HepG2 (cell line): Measurements from ENCODE around the gene LMAN2L. TPM values are rescaled to one million over a fixed set of nuclear protein-coding genes. Genes with fewer than 3 reads are reported as not detected.

Experiments used
- FOXA1 ChIP-seq, 2 experiments: fragments of 450-650 bp in 1 of 2; sonication (generic) in 1 of 2; formaldehyde crosslinking in 1 of 2; IDR thresholded peaks; 2 replicates each; pipeline versions ENCODE4 v1.4.0 to v1.6.1; 2016 to 2020; ENCODE audit warnings: missing genetic modification reagents in 1 of 2
- IRF2 ChIP-seq: IDR thresholded peaks from 2 replicates; pipeline ENCODE4 v1.6.1; 2018; ENCODE audit warnings: missing genetic modification reagents, missing compliant biosample characterization
- KDM1A ChIP-seq: IDR thresholded peaks from 2 replicates; pipeline ENCODE4 v1.6.1; 2016; ENCODE audit warnings: missing compliant biosample characterization
- MBD4 ChIP-seq: IDR thresholded peaks from 2 replicates; pipeline ENCODE4 v1.6.1; 2012; ENCODE audit warnings: low read length, inconsistent platforms, borderline replicate concordance
- MYPOP ChIP-seq: sonication (generic); formaldehyde crosslinking; IDR thresholded peaks from 2 replicates; pipeline ENCODE4 v1.8.1; 2023; ENCODE audit warnings: mild to moderate bottlenecking, moderate library complexity, missing genetic modification reagents
- PAX8 ChIP-seq: sonication (generic); formaldehyde crosslinking; IDR thresholded peaks from 2 replicates; pipeline ENCODE4 v1.8.0; 2022; ENCODE audit warnings: mild to moderate bottlenecking, missing genetic modification reagents, borderline replicate concordance
- PITX1 ChIP-seq: sonication (generic); formaldehyde crosslinking; IDR thresholded peaks from 2 replicates; pipeline ENCODE4 v1.5.1; 2020; ENCODE audit warnings: mild to moderate bottlenecking, missing genetic modification reagents
- RBAK ChIP-seq: sonication (generic); formaldehyde crosslinking; IDR thresholded peaks from 2 replicates; pipeline ENCODE4 v1.5.1; 2020; ENCODE audit warnings: mild to moderate bottlenecking, missing genetic modification reagents
- STAG1 ChIP-seq: sonication (generic); formaldehyde crosslinking; IDR thresholded peaks from 2 replicates; pipeline ENCODE4 v1.4.0; 2020; ENCODE audit warnings: missing genetic modification reagents
- SUZ12 ChIP-seq: fragments of 150-350 bp; IDR thresholded peaks from 2 replicates; pipeline ENCODE4 v1.6.1; 2014; ENCODE audit warnings: low read depth, low read length
- THAP11 ChIP-seq: IDR thresholded peaks from 2 replicates; pipeline ENCODE4 v1.6.1; 2016; ENCODE audit warnings: missing biosample characterization, missing genetic modification reagents
- TOPORS ChIP-seq: sonication (generic); formaldehyde crosslinking; IDR thresholded peaks from 2 replicates; pipeline ENCODE4 v1.8.0; 2023; ENCODE audit warnings: mild to moderate bottlenecking, missing genetic modification reagents
- ZBTB10 ChIP-seq: sonication (generic); formaldehyde crosslinking; IDR thresholded peaks from 2 replicates; pipeline ENCODE4 v1.4.0; 2020; ENCODE audit warnings: missing genetic modification reagents, borderline replicate concordance
- ZBTB42 ChIP-seq: sonication (generic); formaldehyde crosslinking; IDR thresholded peaks from 2 replicates; pipeline ENCODE4 v1.5.0; 2020; ENCODE audit warnings: mild to moderate bottlenecking, missing genetic modification reagents
- ZFP36L2 ChIP-seq: sonication (generic); formaldehyde crosslinking; IDR thresholded peaks from 2 replicates; pipeline ENCODE4 v1.4.0; 2020; ENCODE audit warnings: missing genetic modification reagents
- ZMYM3 ChIP-seq: sonication (generic); formaldehyde crosslinking; IDR thresholded peaks from 2 replicates; pipeline ENCODE4 v1.5.1; 2020; ENCODE audit warnings: mild to moderate bottlenecking, missing genetic modification reagents
- ZNF101 ChIP-seq: sonication (generic); formaldehyde crosslinking; IDR thresholded peaks from 2 replicates; pipeline ENCODE4 v1.4.0; 2020; ENCODE audit warnings: mild to moderate bottlenecking, low read depth, missing genetic modification reagents, borderline replicate concordance
- ZNF431 ChIP-seq: sonication (generic); formaldehyde crosslinking; IDR thresholded peaks from 2 replicates; pipeline ENCODE4 v1.9.0; 2022; ENCODE audit warnings: missing genetic modification reagents, low read depth, mild to moderate bottlenecking, borderline replicate concordance
- ZNF441 ChIP-seq: sonication (generic); formaldehyde crosslinking; IDR thresholded peaks from 2 replicates; pipeline ENCODE4 v1.7.0; 2021; ENCODE audit warnings: missing genetic modification reagents, borderline replicate concordance
- ZNF552 ChIP-seq: sonication (generic); formaldehyde crosslinking; IDR thresholded peaks from 2 replicates; pipeline ENCODE4 v1.9.0; 2022; ENCODE audit warnings: missing genetic modification reagents, mild to moderate bottlenecking, borderline replicate concordance
- ZNF629 ChIP-seq: sonication (generic); formaldehyde crosslinking; conservative IDR thresholded peaks from 2 replicates; pipeline ENCODE4 v1.5.0; 2020; ENCODE audit warnings: missing genetic modification reagents
- polyA plus RNA-seq, 8 experiments: library from polyadenylated mRNA; depleted of rRNA in 3 of 8; stranded (reverse) in 7 of 8; unstranded in 1 of 8; fragments of >200 nt; fragmentation: Illumina TruSeq in 4 of 8; extraction: Trizol in 4 of 8; gene quantifications; 2 replicates each; pipeline versions ENCODE4 v1.2.1 to v1.2.3, GENCODE V29; 2011 to 2016; ENCODE audit warnings: low read depth in 4 of 8, missing spikeins in 1 of 8, mixed read lengths in 1 of 8; ENCODE audit not compliant: insufficient read depth in 1 of 8
- total RNA-seq, 5 experiments: library from RNA; depleted of rRNA; stranded (reverse); fragments of >200 nt; fragmentation: Illumina TruSeq; extraction: Trizol; gene quantifications; 2 replicates each; pipeline ENCODE4 v1.2.3, GENCODE V29; 2016; ENCODE audit warnings: low read depth in 1 of 5
- TF ChIP-seq, protein P1 (sequence below): sonication (generic); formaldehyde crosslinking; IDR thresholded peaks from 2 replicates; pipeline ENCODE4 v1.5.1; 2020; ENCODE audit warnings: mild to moderate bottlenecking, missing genetic modification reagents, borderline replicate concordance
- TF ChIP-seq, protein P2 (sequence below): sonication (generic); formaldehyde crosslinking; IDR thresholded peaks from 2 replicates; pipeline ENCODE4 v1.5.0; 2020; ENCODE audit warnings: missing genetic modification reagents
- TF ChIP-seq, protein P3 (sequence below): sonication (generic); formaldehyde crosslinking; IDR thresholded peaks from 2 replicates; pipeline ENCODE4 v1.5.0; 2020; ENCODE audit warnings: mild to moderate bottlenecking, missing genetic modification reagents, borderline replicate concordance

LMAN2L gene
- total and polyA plus RNA-seq, 2 of the 13 experiments (the other 11 are each of a cell fraction or from before 2014, with no cell fraction given), result 39.1 to 57.9 TPM

DNA sequence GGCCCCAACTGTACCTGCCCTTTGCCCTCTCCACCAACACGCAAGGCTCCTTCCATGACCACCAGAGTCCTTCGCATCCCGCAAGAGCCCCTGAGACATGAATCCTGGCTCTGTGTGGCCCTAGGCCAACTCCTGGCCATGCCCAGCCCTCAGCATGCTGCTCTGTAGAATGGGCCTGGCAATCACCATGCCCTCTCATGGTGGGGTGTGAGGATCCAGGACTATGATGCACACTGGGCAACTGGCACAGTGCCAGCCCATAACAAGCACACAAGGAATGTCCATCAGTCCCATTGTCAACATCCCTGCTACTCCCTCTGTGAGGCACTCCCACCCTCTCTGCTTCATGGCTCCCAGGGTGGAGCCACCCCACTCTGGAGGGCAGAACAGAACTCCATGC, 52.6 kb downstream of the LMAN2L start (continued):
- TF ChIP-seq, protein P1, sequence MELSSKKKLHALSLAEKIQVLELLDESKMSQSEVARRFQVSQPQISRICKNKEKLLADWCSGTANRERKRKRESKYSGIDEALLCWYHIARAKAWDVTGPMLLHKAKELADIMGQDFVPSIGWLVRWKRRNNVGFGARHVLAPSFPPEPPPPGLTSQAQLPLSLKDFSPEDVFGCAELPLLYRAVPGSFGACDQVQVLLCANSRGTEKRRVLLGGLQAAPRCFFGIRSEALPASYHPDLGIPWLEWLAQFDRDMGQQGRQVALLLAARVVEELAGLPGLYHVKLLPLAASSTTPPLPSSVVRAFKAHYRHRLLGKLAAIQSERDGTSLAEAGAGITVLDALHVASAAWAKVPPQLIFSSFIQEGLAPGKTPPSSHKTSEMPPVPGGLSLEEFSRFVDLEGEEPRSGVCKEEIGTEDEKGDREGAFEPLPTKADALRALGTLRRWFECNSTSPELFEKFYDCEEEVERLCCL (CRISPR knock-in tag), result no peak
- TF ChIP-seq ZNF552 (CRISPR knock-in tag) (no peak), SUZ12 (no peak), ZMYM3 (peak; percentile 80), STAG1 (CRISPR knock-in tag) (no peak), ZBTB42 (CRISPR knock-in tag) (no peak), PAX8 (CRISPR knock-in tag) (no peak), MBD4 (no peak), ZNF629 (CRISPR knock-in tag) (peak; percentile 95), IRF2 (CRISPR knock-in tag) (no peak), ZFP36L2 (no peak), ZNF431 (CRISPR knock-in tag) (no peak), ZBTB10 (CRISPR knock-in tag) (no peak), PITX1 (CRISPR knock-in tag) (no peak), TOPORS (no peak), RBAK (CRISPR knock-in tag) (no peak), THAP11 (CRISPR knock-in tag) (no peak), ZNF441 (CRISPR knock-in tag) (no peak), KDM1A (CRISPR knock-in tag) (0 out of 2 replicates have a peak, but pooled peaks have one; percentile 27), MYPOP (CRISPR knock-in tag) (no peak), FOXA1 (IDR thresholded peaks at IDR 0.05) (no peak), FOXA1 (CRISPR knock-in tag; IDR thresholded peaks at IDR 0.05) (peak; percentile 55), ZNF101 (CRISPR knock-in tag) (no peak)
- TF ChIP-seq, protein P2, sequence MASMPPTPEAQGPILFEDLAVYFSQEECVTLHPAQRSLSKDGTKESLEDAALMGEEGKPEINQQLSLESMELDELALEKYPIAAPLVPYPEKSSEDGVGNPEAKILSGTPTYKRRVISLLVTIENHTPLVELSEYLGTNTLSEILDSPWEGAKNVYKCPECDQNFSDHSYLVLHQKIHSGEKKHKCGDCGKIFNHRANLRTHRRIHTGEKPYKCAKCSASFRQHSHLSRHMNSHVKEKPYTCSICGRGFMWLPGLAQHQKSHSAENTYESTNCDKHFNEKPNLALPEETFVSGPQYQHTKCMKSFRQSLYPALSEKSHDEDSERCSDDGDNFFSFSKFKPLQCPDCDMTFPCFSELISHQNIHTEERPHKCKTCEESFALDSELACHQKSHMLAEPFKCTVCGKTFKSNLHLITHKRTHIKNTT, result no peak
- TF ChIP-seq, protein P3, sequence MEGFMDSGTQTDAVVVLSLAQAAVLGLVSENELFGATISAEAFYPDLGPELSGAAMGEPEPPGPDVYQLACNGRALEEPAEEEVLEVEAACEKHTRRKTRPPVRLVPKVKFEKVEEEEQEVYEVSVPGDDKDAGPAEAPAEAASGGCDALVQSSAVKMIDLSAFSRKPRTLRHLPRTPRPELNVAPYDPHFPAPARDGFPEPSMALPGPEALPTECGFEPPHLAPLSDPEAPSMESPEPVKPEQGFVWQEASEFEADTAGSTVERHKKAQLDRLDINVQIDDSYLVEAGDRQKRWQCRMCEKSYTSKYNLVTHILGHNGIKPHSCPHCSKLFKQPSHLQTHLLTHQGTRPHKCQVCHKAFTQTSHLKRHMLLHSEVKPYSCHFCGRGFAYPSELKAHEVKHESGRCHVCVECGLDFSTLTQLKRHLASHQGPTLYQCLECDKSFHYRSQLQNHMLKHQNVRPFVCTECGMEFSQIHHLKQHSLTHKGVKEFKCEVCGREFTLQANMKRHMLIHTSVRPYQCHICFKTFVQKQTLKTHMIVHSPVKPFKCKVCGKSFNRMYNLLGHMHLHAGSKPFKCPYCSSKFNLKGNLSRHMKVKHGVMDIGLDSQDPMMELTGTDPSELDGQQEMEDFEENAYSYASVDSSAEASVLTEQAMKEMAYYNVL (CRISPR knock-in tag), result no peak
